Testis (tissue), 5 donors: ENCODE results near the gene KRTAP9-4. TPM values are rescaled to one million over a fixed set of nuclear protein-coding genes. Genes with fewer than 3 reads are reported as not detected.
"Not testable (repeated sequence)": the region's sequence is repeated elsewhere in the genome, so short reads cannot be mapped to it uniquely, and the experiment has no call there.

Source experiments
- DNase-seq: peaks from one replicate; pipeline ENCODE4 v3.0.0-alpha.2; 2019
- H3K27ac ChIP-seq, 2 donors: fragments of 200-600 bp; sonication (generic); one replicate each; pipeline ENCODE4 v1.5.1; 2019
- H3K27me3 ChIP-seq: fragments of 200-600 bp; sonication (generic); one replicate; pipeline ENCODE4 v1.5.1; 2019
- H3K36me3 ChIP-seq: fragments of 200-600 bp; sonication (generic); one replicate; pipeline ENCODE4 v1.5.1; 2017; ENCODE audit warnings: low read depth; ENCODE audit errors: missing control alignments
- H3K4me1 ChIP-seq: fragments of 200-600 bp; sonication (generic); one replicate; pipeline ENCODE4 v1.5.1; 2019
- H3K4me3 ChIP-seq, 2 donors: fragments of 200-600 bp; sonication (generic); one replicate each; pipeline ENCODE4 v1.5.1; 2017 to 2019
- H3K9me3 ChIP-seq: fragments of 200-600 bp; sonication (generic); one replicate; pipeline ENCODE4 v1.5.1; 2017
- POLR2A ChIP-seq: fragments of 450-650 bp; IDR thresholded peaks from one replicate; pipeline ENCODE4 v1.6.1; 2017; ENCODE audit warnings: antibody characterized with exemption, mild to moderate bottlenecking, moderate library complexity
- WGBS, 2 donors: methylation state at CpG; one replicate each; pipeline ENCODE4 v1.1.5; 2018; 5-methylcytosine and 5-hydroxymethylcytosine counted together
- intact Hi-C: fragments of 100-400 bp; cut with DNase I; formaldehyde crosslinking; loops from one replicate; pipeline ENCODE4 v1.15.1; 2023; ENCODE audit warnings: low total_unique reads
- long read RNA-seq, 2 donors: transcript quantifications; one replicate each; lab custom pipeline, GENCODE V29; 2026
- polyA plus RNA-seq: library from polyadenylated mRNA; stranded (reverse); fragments of 350-450 nt; fragmentation: Illumina TruSeq; extraction: RNeasy Lipid Tissue Mini Kit (QIAGEN cat#74804); gene quantifications from one replicate; pipeline ENCODE4 v1.2.3, GENCODE V29; 2014; ENCODE audit warnings: low read depth, low replicate concordance; ENCODE audit not compliant: insufficient read depth
- total RNA-seq, 2 donors: library from RNA; depleted of rRNA; stranded (reverse); fragments of >200 nt; gene quantifications; one replicate each; pipeline ENCODE4 v1.2.3, GENCODE V29; 2016
- TF ChIP-seq, protein P1 (sequence below), 3 experiments: fragments of 450-650 bp in 2 of 3; fragments of 200-600 bp in 1 of 3; sonication (generic) in 1 of 3; IDR thresholded peaks; one replicate each; pipeline ENCODE4 v1.5.1; 2016 to 2019; ENCODE audit warnings: antibody characterized with exemption in 3 of 3, mild to moderate bottlenecking in 2 of 3, moderate library complexity in 1 of 3

The KRTAP9-4 gene, protein sequence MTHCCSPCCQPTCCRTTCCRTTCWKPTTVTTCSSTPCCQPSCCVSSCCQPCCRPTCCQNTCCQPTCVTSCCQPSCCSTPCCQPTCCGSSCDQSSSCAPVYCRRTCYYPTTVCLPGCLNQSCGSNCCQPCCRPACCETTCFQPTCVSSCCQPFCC
- total RNA-seq, result not detected
- not detected for polyA plus RNA-seq
- long read RNA-seq, donor 1, result 0 reads
- long read RNA-seq, donor 2, result 0 reads

DNA sequence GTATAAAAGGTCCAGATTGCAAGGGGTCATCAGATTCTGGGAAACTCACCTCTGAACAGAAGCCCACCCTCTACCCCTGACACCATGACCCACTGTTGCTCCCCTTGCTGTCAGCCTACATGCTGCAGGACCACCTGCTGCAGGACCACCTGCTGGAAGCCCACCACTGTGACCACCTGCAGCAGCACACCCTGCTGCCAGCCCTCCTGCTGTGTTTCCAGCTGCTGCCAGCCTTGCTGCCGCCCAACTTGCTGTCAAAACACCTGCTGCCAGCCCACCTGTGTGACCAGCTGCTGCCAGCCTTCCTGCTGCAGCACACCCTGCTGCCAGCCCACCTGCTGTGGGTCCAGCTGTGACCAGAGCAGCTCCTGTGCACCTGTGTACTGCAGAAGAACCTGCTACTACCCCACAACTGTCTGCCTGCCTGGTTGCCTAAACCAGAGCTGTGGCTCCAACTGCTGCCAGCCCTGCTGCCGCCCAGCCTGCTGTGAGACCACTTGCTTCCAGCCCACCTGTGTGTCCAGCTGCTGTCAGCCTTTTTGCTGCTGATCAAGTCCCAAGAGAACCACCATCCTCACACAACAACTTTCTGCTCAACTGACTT, at the start of gene KRTAP9-4:
Gene KRTAP9-4, plus strand, starts transcription at position 51 of the 604 bp plus-strand sequence. Its CDS starts 34 bp downstream, at position 85.
- WGBS, 2 donors, result 69 to 78% methylated on average over 1 of the region's 2 CpGs

DNA sequence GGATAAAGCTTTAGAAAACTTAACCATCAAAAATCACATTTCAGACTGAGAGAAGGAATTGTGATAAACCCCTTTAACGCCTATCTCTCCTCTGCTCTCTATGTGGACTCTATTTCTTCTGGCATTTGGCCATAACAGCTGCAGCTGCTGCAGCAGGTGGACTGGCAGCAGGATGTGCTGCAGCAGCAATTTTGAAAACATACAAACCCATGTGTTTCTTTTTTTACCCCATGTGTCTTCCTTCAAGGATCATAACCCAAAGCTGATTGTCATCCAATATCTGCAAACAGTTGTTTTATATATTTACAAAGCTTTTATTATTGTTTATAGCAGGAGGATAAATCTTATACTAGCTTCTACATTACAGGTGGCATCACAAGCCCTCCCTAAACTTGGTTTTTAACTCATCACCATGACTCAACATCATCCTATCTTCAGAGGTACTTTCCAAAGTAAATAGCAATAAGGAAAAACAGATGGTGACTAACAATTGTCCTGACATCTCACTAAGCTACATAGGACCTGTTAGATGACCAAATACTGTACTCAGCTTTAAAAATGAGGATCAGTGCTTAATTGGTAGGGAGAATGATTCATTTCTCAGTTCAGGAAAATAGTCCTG, 37.5 kb upstream of the KRTAP9-4 start:
- no peaks in the 10 kb centered on the region for H3K9me3 ChIP-seq

More for the DNA sequence above, at the start of gene KRTAP9-4:
- H3K4me3 ChIP-seq, H3K36me3 ChIP-seq, intact Hi-C loops, H3K9me3 ChIP-seq, H3K27me3 ChIP-seq, H3K27ac ChIP-seq, H3K4me1 ChIP-seq, DNase-seq: not testable (repeated sequence)

DNA sequence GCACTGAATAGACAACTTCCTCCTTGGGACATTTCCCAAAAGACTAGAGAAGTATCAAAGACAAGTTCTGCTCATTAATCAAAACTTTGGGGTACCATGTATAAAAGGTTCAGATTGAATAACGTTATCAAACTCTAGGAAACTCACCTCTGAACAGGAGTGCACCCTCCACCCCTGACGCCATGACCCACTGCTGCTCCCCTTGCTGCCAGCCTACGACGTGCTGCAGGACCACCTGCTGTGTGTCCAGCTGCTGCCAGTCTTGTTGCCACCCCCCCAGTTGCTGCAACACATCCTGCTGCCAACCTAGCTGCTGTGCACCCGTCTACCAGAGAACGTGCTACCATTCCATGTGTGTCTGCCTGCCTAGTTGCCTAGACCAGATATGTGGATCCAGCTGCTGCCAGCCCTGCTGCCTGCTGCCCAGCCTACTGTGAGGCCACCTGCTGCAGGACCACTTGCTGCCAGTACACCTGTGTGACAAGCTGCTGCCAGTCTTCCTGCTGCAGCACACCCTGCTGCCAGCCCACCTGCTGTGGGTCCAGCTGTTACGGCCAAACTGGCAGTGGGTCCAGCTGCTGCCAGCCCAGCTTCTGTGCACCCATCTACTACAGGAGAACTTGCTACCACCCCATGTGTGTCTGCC, 36.8 kb upstream of the KRTAP9-4 start:
- intact Hi-C loops, result no loop called here

More for the DNA sequence above, 37.5 kb upstream of the KRTAP9-4 start:
- Histone ChIP-seq H3K27me3 (no peaks in the 10 kb centered on the region), H3K27ac (no peak overlapping the region), H3K36me3 (no peaks in the 10 kb centered on the region), H3K4me3 (no peak overlapping the region), H3K4me1 (no peaks in the 10 kb centered on the region)
- intact Hi-C loops, result no loop called here
- no peak for DNase-seq
- 27 to 36% methylated on average over 1 of the region's 1 CpG for WGBS, 2 donors
- TF ChIP-seq, protein P1, sequence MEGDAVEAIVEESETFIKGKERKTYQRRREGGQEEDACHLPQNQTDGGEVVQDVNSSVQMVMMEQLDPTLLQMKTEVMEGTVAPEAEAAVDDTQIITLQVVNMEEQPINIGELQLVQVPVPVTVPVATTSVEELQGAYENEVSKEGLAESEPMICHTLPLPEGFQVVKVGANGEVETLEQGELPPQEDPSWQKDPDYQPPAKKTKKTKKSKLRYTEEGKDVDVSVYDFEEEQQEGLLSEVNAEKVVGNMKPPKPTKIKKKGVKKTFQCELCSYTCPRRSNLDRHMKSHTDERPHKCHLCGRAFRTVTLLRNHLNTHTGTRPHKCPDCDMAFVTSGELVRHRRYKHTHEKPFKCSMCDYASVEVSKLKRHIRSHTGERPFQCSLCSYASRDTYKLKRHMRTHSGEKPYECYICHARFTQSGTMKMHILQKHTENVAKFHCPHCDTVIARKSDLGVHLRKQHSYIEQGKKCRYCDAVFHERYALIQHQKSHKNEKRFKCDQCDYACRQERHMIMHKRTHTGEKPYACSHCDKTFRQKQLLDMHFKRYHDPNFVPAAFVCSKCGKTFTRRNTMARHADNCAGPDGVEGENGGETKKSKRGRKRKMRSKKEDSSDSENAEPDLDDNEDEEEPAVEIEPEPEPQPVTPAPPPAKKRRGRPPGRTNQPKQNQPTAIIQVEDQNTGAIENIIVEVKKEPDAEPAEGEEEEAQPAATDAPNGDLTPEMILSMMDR (IDR thresholded peaks at IDR 0.05), result no peak
- TF ChIP-seq POLR2A, result no peak

DNA sequence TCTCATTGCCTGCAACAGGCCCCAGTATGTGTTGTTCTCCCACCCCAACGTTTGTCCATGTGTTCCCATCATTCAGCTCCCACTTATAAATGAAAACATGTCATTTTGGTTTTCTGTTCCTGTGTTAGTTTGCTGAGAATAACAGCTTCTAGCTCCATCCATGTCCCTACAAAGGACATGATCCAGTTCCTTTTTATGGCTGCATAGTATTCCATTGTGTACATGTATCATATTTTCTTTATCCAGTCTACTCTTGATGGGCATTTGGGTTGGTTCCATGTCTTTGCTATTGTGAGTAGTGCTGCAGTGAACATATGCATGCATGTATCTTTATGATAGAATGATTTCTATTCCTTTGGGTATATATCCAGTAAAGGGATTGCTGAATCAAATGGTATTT, 33.8 kb upstream of the KRTAP9-4 start:
- H3K27ac ChIP-seq, result no peak overlapping the region
- no peaks in the 10 kb centered on the region for H3K9me3 ChIP-seq
- no peaks in the 10 kb centered on the region for H3K27me3 ChIP-seq
- 73 to 92% methylated on average over 1 of the region's 1 CpG for whole genome bisulfite sequencing, 2 donors
- no peak for TF ChIP-seq POLR2A
- TF ChIP-seq, protein P1 (IDR thresholded peaks at IDR 0.05), result no peak
- DNase-seq, result no peak
- no peaks in the 10 kb centered on the region for H3K36me3 ChIP-seq
- intact Hi-C loops, result no loop called here
- no peaks in the 10 kb centered on the region for H3K4me1 ChIP-seq
- no peak overlapping the region for H3K4me3 ChIP-seq

More for the DNA sequence above, 36.8 kb upstream of the KRTAP9-4 start:
- no peak for DNase-seq
- Histone ChIP-seq H3K27me3 (no peaks in the 10 kb centered on the region), H3K27ac (no peak overlapping the region), H3K4me1 (no peaks in the 10 kb centered on the region), H3K4me3 (no peak overlapping the region), H3K36me3 (no peaks in the 10 kb centered on the region), H3K9me3 (no peaks in the 10 kb centered on the region)
- TF ChIP-seq, protein P1 (IDR thresholded peaks at IDR 0.05), result no peak
- no peak for TF ChIP-seq POLR2A
- WGBS, 2 donors, result 72 to 81% methylated on average over 7 of the region's 7 CpGs

DNA sequence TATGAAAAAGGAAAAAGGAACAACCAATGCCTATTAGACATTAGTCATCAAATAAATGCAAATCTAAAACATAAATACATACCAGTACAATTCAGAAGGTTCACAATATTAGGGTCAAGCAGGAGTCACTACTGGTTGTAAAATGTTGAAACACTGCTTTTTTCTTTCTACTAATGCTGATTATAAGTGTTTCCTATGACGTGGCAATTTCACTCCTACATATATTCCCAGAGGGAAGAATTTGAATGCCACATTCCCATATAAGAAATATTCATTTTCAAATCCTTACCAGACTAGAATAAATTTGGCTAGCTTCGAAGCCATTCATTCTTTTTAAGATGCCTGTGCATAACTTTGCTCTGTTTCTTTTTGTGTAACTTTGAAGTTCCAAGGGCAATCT, 25.7 kb upstream of the KRTAP9-4 start:
- WGBS, 2 donors, result 67 to 72% methylated on average over 2 of the region's 2 CpGs
- H3K36me3 ChIP-seq, result no peaks in the 10 kb centered on the region
- intact Hi-C loops, result no loop called here

More for the DNA sequence above, 25.7 kb upstream of the KRTAP9-4 start:
- Histone ChIP-seq H3K9me3 (no peaks in the 10 kb centered on the region), H3K4me1 (no peaks in the 10 kb centered on the region), H3K27me3 (no peaks in the 10 kb centered on the region), H3K27ac (no peak overlapping the region), H3K4me3 (no peak overlapping the region)
- TF ChIP-seq POLR2A, result no peak
- TF ChIP-seq, protein P1 (IDR thresholded peaks at IDR 0.05), result no peak
- DNase-seq, result no peak
